Thoracic aorta (tissue), 2 donors: ENCODE data around the gene SEMA3B. TPM values are rescaled to one million over a fixed set of nuclear protein-coding genes. Genes with fewer than 3 reads are reported as not detected.

Experiments used
- ATAC-seq: fragments of 150-250 bp; one replicate; pipeline ENCODE4 v1.8.0; 2017; ENCODE audit warnings: low read depth; ENCODE audit not compliant: insufficient number of reproducible peaks, low FRiP score
- DNase-seq: peaks from one replicate; pipeline ENCODE4 v3.0.0-alpha.2; 2020; ENCODE audit warnings: low spot score
- H3K27ac ChIP-seq, 2 donors: fragments of 200-600 bp; sonication (generic); 1 replicate in 1 of 2; 2 replicates in 1 of 2; pipeline ENCODE4 v1.5.1; 2016; ENCODE audit warnings: mild to moderate bottlenecking in 2 of 2, moderate library complexity in 2 of 2
- H3K27me3 ChIP-seq: fragments of 200-600 bp; sonication (generic); replicated peaks from 2 replicates; pipeline ENCODE4 v1.6.0; 2016; ENCODE audit warnings: mild to moderate bottlenecking; ENCODE audit not compliant: insufficient read depth
- H3K36me3 ChIP-seq: fragments of 200-600 bp; sonication (generic); one replicate; pipeline ENCODE4 v1.5.1; 2016
- H3K4me1 ChIP-seq, 2 donors: fragments of 200-600 bp; sonication (generic); 1 replicate in 1 of 2; 2 replicates in 1 of 2; pipeline versions ENCODE4 v1.5.1 to v1.6.0; 2016; ENCODE audit warnings: low read depth in 2 of 2, mild to moderate bottlenecking in 1 of 2; ENCODE audit not compliant: control insufficient read depth in 1 of 2
- H3K4me3 ChIP-seq: fragments of 200-600 bp; sonication (generic); 2 replicates; pipeline ENCODE4 v1.5.1; 2016; ENCODE audit warnings: mild to moderate bottlenecking
- H3K9me3 ChIP-seq: fragments of 200-600 bp; sonication (generic); 2 replicates; pipeline ENCODE4 v1.5.1; 2016
- CTCF ChIP-seq: fragments of 200-600 bp; sonication (generic); IDR thresholded peaks from one replicate; pipeline ENCODE4 v1.5.1; 2019; ENCODE audit warnings: antibody characterized with exemption
- total RNA-seq, 2 donors: library from RNA; depleted of rRNA; stranded (reverse); fragments of >200 nt; gene quantifications; one replicate each; pipeline versions ENCODE4 v1.1.0 to v1.2.3, GENCODE V29; 2016

The SEMA3B gene
- total RNA-seq, 2 donors from 2014 or later = 53.6 to 57.2 TPM

- Histone ChIP-seq H3K9me3 (no peaks in the 10 kb centered on the region), H3K4me1 (peaks cover under 1 to 11% of the 10 kb centered on the region in 2 donors), H3K27me3 (no peaks in the 10 kb centered on the region), H3K27ac (no peak overlapping the region), H3K4me3 (no peak overlapping the region), H3K36me3 (no peaks in the 10 kb centered on the region)
- ATAC-seq (no peak), DNase-seq (no peak)
- TF ChIP-seq CTCF = no peak
Measured at GRCh38 chr3:50233176-50233575, 35.8 kb upstream of the SEMA3B start.

GRCh38 chr3:50235716-50236483 lies 33.0 kb upstream of the SEMA3B start, which contains the start of gene GNAI2:
GNAI2 (plus strand) TSS chr3:50236204; CDS start chr3:50236336, 132 bp downstream.
- Histone ChIP-seq H3K9me3 (no peaks in the 10 kb centered on the region), H3K36me3 (no peaks in the 10 kb centered on the region), H3K27ac (peak within 1 kb of the TSS; percentile 94 to 96), H3K4me1 (peaks cover 19 to 36% of the 10 kb centered on the region in 2 donors), H3K4me3 (peak within 1 kb of the TSS; percentile 81), H3K27me3 (no peaks in the 10 kb centered on the region)
- TF ChIP-seq CTCF = no peak
- DNase-seq (peak; percentile 96), ATAC-seq (peak; percentile 83)

- peaks cover 26 to 43% of the 10 kb centered on the region in 2 donors for H3K4me1 ChIP-seq
- H3K27me3 ChIP-seq = no peaks in the 10 kb centered on the region
- no peak for ATAC-seq
- no peak for TF ChIP-seq CTCF
- H3K27ac ChIP-seq = peak overlapping the region; percentile 94 to 96
- no peaks in the 10 kb centered on the region for H3K9me3 ChIP-seq
- no peaks in the 10 kb centered on the region for H3K36me3 ChIP-seq
- no peak for DNase-seq
- peak overlapping the region; percentile 81 for H3K4me3 ChIP-seq
Measured at GRCh38 chr3:50236484-50237132, 32.3 kb upstream of the SEMA3B start.

- ATAC-seq (no peak), DNase-seq (no peak)
- H3K36me3 ChIP-seq = no peaks in the 10 kb centered on the region
- peaks cover 32 to 49% of the 10 kb centered on the region in 2 donors for H3K4me1 ChIP-seq
- TF ChIP-seq CTCF = no peak
- no peaks in the 10 kb centered on the region for H3K27me3 ChIP-seq
- no peaks in the 10 kb centered on the region for H3K9me3 ChIP-seq
- H3K27ac ChIP-seq = peak overlapping the region; percentile 94 to 96
- H3K4me3 ChIP-seq = peak overlapping the region; percentile 81
Measured at GRCh38 chr3:50237133-50237651, 31.8 kb upstream of the SEMA3B start.
